ENCODE results near the gene KLF13.

Gene KLF13

GRCh38 chr15:31305375-31305774 is 21.3 kb upstream of the KLF13 start:
- Mint-ChIP-seq H3K9me3 (ENCODE audit: low read depth) (no peaks in the 10 kb centered on the region), H3K4me3 (no peak overlapping the region), H3K27me3 (no peaks in the 10 kb centered on the region), H3K27ac (no peak overlapping the region), H3K4me1 (ENCODE audit: low read depth) (peaks cover 51% of the 10 kb centered on the region), H3K36me3 (no peaks in the 10 kb centered on the region)

DNA sequence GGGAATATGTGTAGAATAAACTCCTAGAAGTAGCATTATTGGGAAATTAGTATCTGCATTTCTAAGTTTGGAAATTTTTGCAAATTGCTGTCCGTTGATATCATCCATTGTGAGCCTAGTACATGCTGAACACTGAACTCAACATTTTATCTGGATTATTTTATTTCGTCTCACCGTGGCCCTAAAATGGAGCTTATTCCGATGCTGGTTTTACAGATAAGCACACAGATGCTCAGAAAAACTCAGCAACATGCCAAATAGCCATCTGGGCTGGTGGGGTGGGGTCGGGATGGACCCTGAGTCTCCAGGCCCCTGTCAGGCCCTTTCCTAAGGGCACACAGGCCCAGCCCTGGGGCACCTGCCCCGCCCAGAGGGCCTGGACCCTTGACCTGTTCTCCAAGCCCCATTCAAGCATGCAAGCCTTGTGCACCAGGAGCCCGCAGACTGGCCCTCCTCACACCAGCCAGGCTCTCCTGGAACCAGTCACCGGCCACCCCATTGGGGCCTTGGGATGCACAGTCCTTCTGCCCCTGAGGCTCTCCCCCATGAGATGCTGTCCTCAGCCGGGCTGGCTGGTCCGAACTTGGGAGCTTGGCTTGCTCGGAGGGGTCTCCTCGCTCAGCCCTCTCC is 20.7 kb upstream of the KLF13 start:
- Mint-ChIP-seq H3K4me1 (ENCODE audit: low read depth) (peaks cover 51% of the 10 kb centered on the region), H3K27me3 (no peaks in the 10 kb centered on the region), H3K9me3 (ENCODE audit: low read depth) (no peaks in the 10 kb centered on the region), H3K27ac (no peak overlapping the region), H3K4me3 (no peak overlapping the region), H3K36me3 (no peaks in the 10 kb centered on the region)

GRCh38 chr15:31306426-31307269 is 20.0 kb upstream of the KLF13 start:
- H3K4me3 Mint-ChIP-seq = no peak overlapping the region
- H3K4me1 Mint-ChIP-seq (ENCODE audit: low read depth) = peaks cover 51% of the 10 kb centered on the region
- H3K27me3 Mint-ChIP-seq = no peaks in the 10 kb centered on the region
- no peaks in the 10 kb centered on the region for H3K36me3 Mint-ChIP-seq
- no peaks in the 10 kb centered on the region for H3K9me3 Mint-ChIP-seq (ENCODE audit: low read depth)
- no peak overlapping the region for H3K27ac Mint-ChIP-seq

- Mint-ChIP-seq H3K27ac (no peak overlapping the region), H3K27me3 (no peaks in the 10 kb centered on the region), H3K4me1 (ENCODE audit: low read depth) (peaks cover 47% of the 10 kb centered on the region), H3K4me3 (no peak overlapping the region), H3K36me3 (no peaks in the 10 kb centered on the region), H3K9me3 (ENCODE audit: low read depth) (no peaks in the 10 kb centered on the region)
Observed at GRCh38 chr15:31307270-31308184, 19.1 kb upstream of the KLF13 start.

DNA sequence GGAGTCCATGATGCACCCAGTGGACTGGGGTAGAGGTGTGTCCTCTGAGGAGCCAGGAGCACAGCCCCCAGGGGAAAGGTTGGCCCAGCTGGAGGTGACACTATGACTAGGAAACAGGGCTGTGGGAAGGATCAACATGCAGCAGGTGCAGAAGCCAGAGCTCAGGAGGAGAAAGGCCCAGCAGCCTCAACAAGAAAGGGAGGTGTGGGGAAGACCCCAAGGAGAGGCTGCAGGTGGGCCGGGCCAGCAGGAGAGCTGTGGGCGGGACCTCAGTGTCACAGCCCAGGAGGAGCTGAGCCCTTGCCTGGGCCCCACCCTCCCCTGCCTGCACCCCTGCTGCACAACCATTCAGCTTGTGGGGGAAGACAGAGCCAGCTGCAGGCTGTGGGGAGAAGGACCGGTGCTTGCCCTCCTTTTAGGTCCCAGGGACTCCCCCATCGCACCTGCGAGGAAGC is 18.4 kb upstream of the KLF13 start:
- peaks cover 41% of the 10 kb centered on the region for H3K4me1 Mint-ChIP-seq (ENCODE audit: low read depth)
- no peaks in the 10 kb centered on the region for H3K36me3 Mint-ChIP-seq
- H3K9me3 Mint-ChIP-seq (ENCODE audit: low read depth) = peaks cover 2% of the 10 kb centered on the region
- H3K27me3 Mint-ChIP-seq = no peaks in the 10 kb centered on the region
- no peak overlapping the region for H3K27ac Mint-ChIP-seq
- H3K4me3 Mint-ChIP-seq = no peak overlapping the region

DNA sequence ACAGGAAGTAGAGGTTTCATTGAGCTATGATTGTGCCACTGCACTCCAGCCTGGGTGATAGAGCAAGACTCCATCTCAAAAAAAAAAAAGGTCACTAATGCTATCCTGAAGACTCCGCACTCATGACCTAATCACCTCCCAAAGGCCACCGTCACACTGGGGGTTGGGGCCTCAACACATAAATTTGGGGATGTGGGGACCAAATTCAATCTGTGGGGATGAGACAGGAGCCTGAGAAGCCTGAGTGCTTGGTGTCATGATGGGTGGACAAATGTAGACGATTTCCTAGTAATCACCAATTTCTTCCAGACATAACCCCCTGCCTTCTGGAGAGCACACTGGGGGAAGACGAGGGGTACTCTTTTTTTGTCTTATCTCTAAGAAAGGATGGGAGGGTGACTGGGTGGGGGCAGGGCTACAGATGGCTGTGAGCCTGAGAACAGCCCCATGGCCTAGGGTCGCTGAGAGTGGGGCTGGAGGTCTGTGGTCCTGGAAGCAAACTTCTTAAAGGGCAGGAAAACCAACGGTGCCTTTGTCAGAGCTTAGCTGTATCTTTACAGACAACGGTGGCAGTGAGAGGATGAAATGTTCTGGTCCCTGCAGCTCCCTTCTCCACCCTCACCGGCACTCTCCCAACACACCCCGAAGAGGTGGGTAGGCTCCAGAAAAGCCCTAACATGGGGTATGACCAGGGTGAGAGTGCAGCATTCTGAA is 16.6 kb upstream of the KLF13 start:
- peaks cover 3% of the 10 kb centered on the region for H3K9me3 Mint-ChIP-seq (ENCODE audit: low read depth)
- no peak overlapping the region for H3K27ac Mint-ChIP-seq
- H3K27me3 Mint-ChIP-seq = no peaks in the 10 kb centered on the region
- peaks cover 33% of the 10 kb centered on the region for H3K4me1 Mint-ChIP-seq (ENCODE audit: low read depth)
- no peaks in the 10 kb centered on the region for H3K36me3 Mint-ChIP-seq
- no peak overlapping the region for H3K4me3 Mint-ChIP-seq

- H3K27me3 Mint-ChIP-seq = no peaks in the 10 kb centered on the region
- H3K36me3 Mint-ChIP-seq = no peaks in the 10 kb centered on the region
- no peak overlapping the region for H3K27ac Mint-ChIP-seq
- peaks cover 38% of the 10 kb centered on the region for H3K4me1 Mint-ChIP-seq (ENCODE audit: low read depth)
- H3K4me3 Mint-ChIP-seq = no peak overlapping the region
- H3K9me3 Mint-ChIP-seq (ENCODE audit: low read depth) = peaks cover 3% of the 10 kb centered on the region
Observed at GRCh38 chr15:31311735-31312619, 14.7 kb upstream of the KLF13 start.

- H3K36me3 Mint-ChIP-seq = no peaks in the 10 kb centered on the region
- peaks cover 3% of the 10 kb centered on the region for H3K9me3 Mint-ChIP-seq (ENCODE audit: low read depth)
- H3K27me3 Mint-ChIP-seq = no peaks in the 10 kb centered on the region
- H3K4me3 Mint-ChIP-seq = no peak overlapping the region
- no peak overlapping the region for H3K27ac Mint-ChIP-seq
- peaks cover 38% of the 10 kb centered on the region for H3K4me1 Mint-ChIP-seq (ENCODE audit: low read depth)
Observed at GRCh38 chr15:31313223-31313622, 13.4 kb upstream of the KLF13 start.

DNA sequence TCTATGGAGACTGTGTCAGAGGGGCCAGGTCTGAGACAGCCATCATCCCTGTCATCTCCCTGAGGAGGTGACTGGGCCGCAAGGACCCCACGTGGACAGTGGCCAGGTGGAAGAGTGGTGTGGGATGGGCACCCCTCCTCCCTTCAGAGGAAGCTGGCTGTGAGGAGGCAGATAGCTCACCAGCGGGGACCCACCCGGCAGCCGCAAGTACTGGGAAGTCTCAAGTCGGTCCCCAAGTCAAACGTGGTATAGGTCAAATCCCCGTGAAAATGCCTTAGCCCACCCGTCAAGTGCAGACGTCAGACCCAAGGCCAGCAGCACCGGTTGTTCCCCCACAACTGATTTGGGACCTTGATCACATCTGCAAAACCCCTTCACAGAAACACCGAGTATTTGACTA is 12.3 kb upstream of the KLF13 start:
- Mint-ChIP-seq H3K36me3 (no peaks in the 10 kb centered on the region), H3K9me3 (ENCODE audit: low read depth) (peaks cover 3% of the 10 kb centered on the region), H3K27me3 (no peaks in the 10 kb centered on the region), H3K27ac (no peak overlapping the region), H3K4me3 (no peak overlapping the region), H3K4me1 (ENCODE audit: low read depth) (peaks cover 29% of the 10 kb centered on the region)

- Mint-ChIP-seq H3K27me3 (no peaks in the 10 kb centered on the region), H3K9me3 (ENCODE audit: low read depth) (peaks cover 3% of the 10 kb centered on the region), H3K4me3 (no peak overlapping the region), H3K36me3 (no peaks in the 10 kb centered on the region), H3K4me1 (ENCODE audit: low read depth) (peaks cover 32% of the 10 kb centered on the region), H3K27ac (no peak overlapping the region)
Observed at GRCh38 chr15:31316135-31316795, 10.4 kb upstream of the KLF13 start.

DNA sequence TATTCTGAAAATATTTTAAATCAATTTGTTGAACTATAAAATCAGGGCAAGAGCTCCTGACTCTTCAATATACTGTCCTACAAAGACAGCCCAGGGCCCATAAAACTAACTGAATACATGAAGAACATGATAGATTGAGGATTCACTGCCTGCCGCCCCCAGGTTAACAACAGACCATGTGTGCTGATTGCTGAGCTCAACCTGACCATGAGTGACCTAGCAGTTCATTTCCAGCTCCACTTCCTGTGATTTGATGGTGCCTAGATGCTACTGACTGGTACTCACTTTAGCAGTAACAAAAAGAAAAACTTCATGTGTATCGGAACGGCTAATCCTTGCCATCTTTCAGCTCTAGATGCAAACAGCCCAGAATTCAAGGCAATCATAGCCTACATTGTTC is 9.6 kb upstream of the KLF13 start:
- no peak overlapping the region for H3K4me3 Mint-ChIP-seq
- H3K4me1 Mint-ChIP-seq (ENCODE audit: low read depth) = peaks cover 35% of the 10 kb centered on the region
- H3K27ac Mint-ChIP-seq = no peak overlapping the region
- peaks cover 3% of the 10 kb centered on the region for H3K9me3 Mint-ChIP-seq (ENCODE audit: low read depth)
- H3K27me3 Mint-ChIP-seq = no peaks in the 10 kb centered on the region
- H3K36me3 Mint-ChIP-seq = no peaks in the 10 kb centered on the region

DNA sequence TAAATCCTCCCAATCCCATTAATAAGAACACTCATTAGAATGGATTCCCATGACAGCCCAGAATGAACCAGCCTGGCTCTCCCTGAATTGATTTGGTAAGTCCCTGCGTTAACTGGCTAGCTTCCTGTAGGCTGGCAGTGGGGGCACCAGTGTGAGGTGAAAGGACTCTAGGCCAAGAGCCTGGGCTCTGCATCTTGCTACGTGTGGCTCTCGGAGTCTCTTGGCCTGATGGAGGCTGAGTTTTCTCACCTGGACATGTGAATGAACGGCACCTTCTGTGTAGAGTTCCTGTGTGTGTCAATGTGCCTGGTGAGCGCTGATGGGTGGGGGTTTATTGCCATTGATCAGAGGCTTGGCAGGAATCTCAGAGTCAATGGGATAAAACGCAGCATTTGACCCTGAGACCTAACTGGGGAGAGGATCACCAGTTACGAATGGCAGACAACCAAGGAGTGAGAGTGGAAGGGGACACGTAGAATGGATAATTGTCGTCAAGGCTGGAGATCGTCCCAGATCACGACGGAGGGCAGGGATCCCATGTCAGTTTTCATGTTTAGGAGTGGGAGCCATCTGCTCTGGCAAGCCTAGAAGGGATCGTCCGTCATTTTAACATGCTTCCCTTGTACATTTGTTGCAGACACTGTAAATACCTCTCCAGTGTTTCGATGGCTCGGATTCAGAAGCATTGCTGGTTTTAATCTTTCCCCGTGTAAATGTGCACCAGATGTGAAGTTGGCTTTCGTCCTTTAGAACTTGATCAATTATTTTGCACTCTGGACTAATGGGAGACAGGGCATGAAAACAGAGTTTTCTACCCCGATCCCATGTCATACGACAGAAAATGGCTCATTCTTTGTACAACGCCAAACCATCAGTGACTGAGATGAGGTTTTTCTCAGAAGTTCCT is 9.0 kb upstream of the KLF13 start:
- no peaks in the 10 kb centered on the region for H3K36me3 Mint-ChIP-seq
- peaks cover 38% of the 10 kb centered on the region for H3K4me1 Mint-ChIP-seq (ENCODE audit: low read depth)
- H3K9me3 Mint-ChIP-seq (ENCODE audit: low read depth) = peaks cover 3% of the 10 kb centered on the region
- H3K27me3 Mint-ChIP-seq = no peaks in the 10 kb centered on the region
- no peak overlapping the region for H3K27ac Mint-ChIP-seq
- no peak overlapping the region for H3K4me3 Mint-ChIP-seq
